Measurements from ENCODE around the gene CATSPER1. TPM values are rescaled to one million over a fixed set of nuclear protein-coding genes. Genes with fewer than 3 reads are reported as not detected.

The CATSPER1 gene
- total and polyA plus RNA-seq, 4 experiments from 2014 or later: not detected

DNA sequence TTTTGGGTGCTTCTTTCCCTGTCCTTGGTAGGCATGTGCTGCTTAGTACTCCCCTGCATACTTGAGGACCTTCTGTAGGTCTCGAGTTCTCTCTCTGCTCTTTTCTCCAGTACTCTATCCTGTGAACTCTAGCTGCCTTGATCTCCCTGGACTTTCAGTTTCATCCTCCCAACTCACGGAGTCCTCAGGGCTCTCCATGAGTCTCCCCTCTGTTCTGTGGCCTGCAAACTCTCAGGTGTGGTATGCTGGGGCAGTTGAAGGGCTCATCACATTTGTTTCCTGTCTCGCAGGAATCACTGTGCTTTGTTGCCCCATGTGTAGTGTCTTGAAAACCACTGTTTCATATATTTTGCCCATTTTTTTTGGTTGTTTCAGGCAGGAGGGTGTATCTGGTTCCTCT lies 40.5 kb upstream of the CATSPER1 start:
- POLR2A ChIA-PET (ENCODE audit: partially characterized antibody): interaction anchor here (1.1 to 8.3 kb wide), 2 partner anchors 14 to 222 kb away, joined by 3 to 214 read pairs; partner anchors contain the start of gene YIF1A
- peaks cover 26 to 53% (median 44%) of the 10 kb centered on the region in 4 donors for H3K4me1 Mint-ChIP-seq

DNA sequence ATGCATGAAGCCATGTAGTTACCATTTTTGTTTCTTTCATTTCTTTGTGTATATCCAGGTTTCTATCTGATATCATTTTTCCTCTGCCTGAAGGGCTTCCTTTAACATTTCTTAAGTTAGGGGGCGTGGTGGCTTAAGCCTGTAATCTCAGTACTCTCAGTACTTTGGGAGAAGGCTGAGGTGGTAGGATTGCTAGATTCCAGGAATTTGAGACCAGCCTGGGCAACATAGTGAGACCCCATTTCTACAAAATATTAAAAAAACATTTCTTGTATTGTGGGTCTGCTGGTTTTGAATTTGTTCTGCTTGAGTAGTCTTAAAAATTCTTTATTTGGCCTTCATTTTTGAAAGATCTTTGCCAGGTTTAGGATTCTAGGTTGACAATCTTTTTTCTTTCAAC lies 38.3 kb upstream of the CATSPER1 start:
- peak overlapping the region in 1 of 8 donors; percentile 9 for H3K4me3 Mint-ChIP-seq
- H3K4me1 Mint-ChIP-seq: peaks cover 22 to 48% (median 36%) of the 10 kb centered on the region in 4 donors
- H3K27ac Mint-ChIP-seq: peak overlapping the region in 1 of 7 donors; percentile 40
- peaks cover 0 to 5% (median 0%) of the 10 kb centered on the region in 8 donors for H3K9me3 Mint-ChIP-seq
- H3K27me3 ChIP-seq (ENCODE audit: insufficient read depth, low read length): no peaks in the 10 kb centered on the region
- peaks cover 24% of the 10 kb centered on the region for H3K4me1 ChIP-seq (ENCODE audit: insufficient read depth, low read length)
- no peak for DNase-seq
- peaks cover 72 to 93% of the 10 kb centered on the region in 2 donors for H3K36me3 Mint-ChIP-seq
- H3K27me3 Mint-ChIP-seq: no peaks in the 10 kb centered on the region
- ChIA-PET CTCF (ENCODE audit: partially characterized antibody) (interaction anchor here (8.0 to 14.8 kb wide), 4 partner anchors 11 to 70 kb away, joined by 104 to 231 read pairs (median 162); partner anchors contain the start of gene SF3B2), POLR2A (ENCODE audit: partially characterized antibody) (interaction anchor here (1.3 to 3.2 kb wide), 2 partner anchors 12 to 71 kb away, joined by 3 to 16 read pairs; partner anchors contain the start of gene SF3B2)
- no peak overlapping the region for H3K27ac ChIP-seq (ENCODE audit: low read depth, low read length)
- H3K4me3 ChIP-seq (ENCODE audit: low read length in 2 of 2): no peak overlapping the region
- H3K36me3 ChIP-seq (ENCODE audit: insufficient read depth, low read length): peaks cover 85% of the 10 kb centered on the region
- H3K9me3 ChIP-seq (ENCODE audit: control insufficient read depth in 1 of 2, low read length in 2 of 2): no peaks in the 10 kb centered on the region
- intact Hi-C loops (cut with micrococcal nuclease): no loop called here

More for the DNA sequence above, 40.5 kb upstream of the CATSPER1 start:
- H3K27me3 Mint-ChIP-seq: no peaks in the 10 kb centered on the region
- intact Hi-C loops (cut with micrococcal nuclease): no loop called here
- peaks cover 52 to 78% of the 10 kb centered on the region in 2 donors for H3K36me3 Mint-ChIP-seq
- peaks cover 32% of the 10 kb centered on the region for H3K4me1 ChIP-seq (ENCODE audit: insufficient read depth, low read length)
- CTCF ChIA-PET (ENCODE audit: partially characterized antibody): interaction anchor here (0.8 to 14.8 kb wide), 8 partner anchors 13 to 133 kb away, joined by 3 to 231 read pairs (median 55); partner anchors contain the start of gene SF3B2
- H3K4me3 ChIP-seq (ENCODE audit: low read length in 2 of 2): no peak overlapping the region
- no peak for DNase-seq
- H3K9me3 Mint-ChIP-seq: peaks cover 0 to 5% (median 0%) of the 10 kb centered on the region in 8 donors
- H3K27ac ChIP-seq (ENCODE audit: low read depth, low read length): no peak overlapping the region
- H3K27me3 ChIP-seq (ENCODE audit: insufficient read depth, low read length): no peaks in the 10 kb centered on the region
- peak overlapping the region in 1 of 8 donors; percentile 7 for H3K4me3 Mint-ChIP-seq
- no peaks in the 10 kb centered on the region for H3K9me3 ChIP-seq (ENCODE audit: control insufficient read depth in 1 of 2, low read length in 2 of 2)
- H3K36me3 ChIP-seq (ENCODE audit: insufficient read depth, low read length): peaks cover 63% of the 10 kb centered on the region
- peak overlapping the region; percentile 3 to 93 (median 85) for H3K27ac Mint-ChIP-seq

DNA sequence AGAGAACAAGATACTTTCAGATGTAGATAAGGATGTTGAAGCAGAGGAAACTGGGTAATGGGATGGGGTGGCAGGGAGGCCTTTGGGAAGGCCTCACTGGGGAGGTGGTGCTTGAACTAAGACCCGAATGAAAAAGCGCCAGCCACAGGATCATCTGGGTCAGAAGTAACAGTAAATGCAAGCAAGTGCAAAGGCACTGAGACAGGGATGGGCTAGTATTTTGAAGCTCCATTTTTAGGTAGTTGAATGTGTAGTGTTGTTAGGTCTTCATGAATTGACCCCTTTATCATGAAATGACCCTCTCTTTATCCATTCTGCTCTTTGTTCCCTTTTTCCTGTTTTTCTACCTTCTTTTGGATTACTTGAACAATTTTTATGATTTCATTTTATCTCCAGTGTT lies 37.6 kb upstream of the CATSPER1 start:
- Mint-ChIP-seq H3K4me1 (peaks cover 17 to 43% (median 31%) of the 10 kb centered on the region in 4 donors), H3K27ac (peak overlapping the region in 6 of 7 donors; percentile 40 to 79 (median 62)), H3K4me3 (no peak overlapping the region), H3K9me3 (peaks cover 0 to 5% (median 0%) of the 10 kb centered on the region in 8 donors), H3K36me3 (peaks cover 76 to 91% of the 10 kb centered on the region in 2 donors), H3K27me3 (no peaks in the 10 kb centered on the region)
- H3K4me1 ChIP-seq (ENCODE audit: insufficient read depth, low read length): peaks cover 17% of the 10 kb centered on the region
- ChIA-PET CTCF (ENCODE audit: partially characterized antibody) (interaction anchor here (8.0 to 14.8 kb wide), 4 partner anchors 10 to 70 kb away, joined by 104 to 231 read pairs (median 162); partner anchors contain the start of gene SF3B2), POLR2A (ENCODE audit: partially characterized antibody) (interaction anchor here (1.5 to 3.2 kb wide), 2 partner anchors 11 to 17 kb away, joined by 4 to 16 read pairs; partner anchors contain the start of gene SF3B2)
- H3K27me3 ChIP-seq (ENCODE audit: insufficient read depth, low read length): no peaks in the 10 kb centered on the region
- DNase-seq: no peak
- no peak overlapping the region for H3K4me3 ChIP-seq (ENCODE audit: low read length in 2 of 2)
- H3K9me3 ChIP-seq (ENCODE audit: control insufficient read depth in 1 of 2, low read length in 2 of 2): no peaks in the 10 kb centered on the region
- H3K27ac ChIP-seq (ENCODE audit: low read depth, low read length): no peak overlapping the region
- intact Hi-C loops (cut with micrococcal nuclease): no loop called here
- peaks cover 88% of the 10 kb centered on the region for H3K36me3 ChIP-seq (ENCODE audit: insufficient read depth, low read length)

DNA sequence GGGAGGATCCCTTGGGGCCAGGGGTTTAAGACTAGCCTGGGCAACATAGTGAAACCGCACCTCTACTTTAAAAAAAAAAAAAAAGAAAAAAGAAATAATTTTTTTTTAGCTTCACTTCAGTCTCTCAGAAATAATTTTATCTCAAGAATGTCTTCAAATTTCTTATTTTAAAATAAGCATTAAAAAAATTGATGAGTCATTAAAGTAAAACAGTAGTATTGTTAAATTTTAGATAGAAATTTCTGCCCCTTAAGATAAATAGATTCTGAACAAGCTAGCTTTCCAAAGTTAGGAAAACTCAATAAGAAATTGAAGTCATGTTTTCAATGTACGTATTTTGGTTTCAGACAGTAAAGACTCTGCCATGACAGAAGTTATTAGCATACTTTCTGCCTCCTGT lies 36.1 kb upstream of the CATSPER1 start:
- ChIA-PET CTCF (ENCODE audit: partially characterized antibody) (interaction anchor here (1.7 to 14.8 kb wide), 5 partner anchors 9 to 72 kb away, joined by 4 to 231 read pairs (median 146); partner anchors contain the start of gene SF3B2), POLR2A (ENCODE audit: partially characterized antibody) (interaction anchor here (1.5 to 3.2 kb wide), 2 partner anchors 10 to 19 kb away, joined by 4 to 16 read pairs; partner anchors contain the start of gene SF3B2)
- Histone ChIP-seq H3K27me3 (ENCODE audit: insufficient read depth, low read length) (no peaks in the 10 kb centered on the region), H3K4me3 (ENCODE audit: low read length in 2 of 2) (no peak overlapping the region), H3K36me3 (ENCODE audit: insufficient read depth, low read length) (peaks cover 86% of the 10 kb centered on the region), H3K27ac (ENCODE audit: low read depth, low read length) (no peak overlapping the region), H3K9me3 (ENCODE audit: control insufficient read depth in 1 of 2, low read length in 2 of 2) (no peaks in the 10 kb centered on the region), H3K4me1 (ENCODE audit: insufficient read depth, low read length) (peaks cover 6% of the 10 kb centered on the region)
- intact Hi-C loops (cut with micrococcal nuclease): no loop called here
- Mint-ChIP-seq H3K9me3 (peaks cover 0 to 5% (median 0%) of the 10 kb centered on the region in 8 donors), H3K4me3 (no peak overlapping the region), H3K27me3 (no peaks in the 10 kb centered on the region), H3K36me3 (peaks cover 81 to 87% of the 10 kb centered on the region in 2 donors), H3K27ac (peak overlapping the region in 3 of 7 donors; percentile 27 to 63 (median 40)), H3K4me1 (peaks cover 11 to 30% (median 22%) of the 10 kb centered on the region in 4 donors)
- no peak for DNase-seq

DNA sequence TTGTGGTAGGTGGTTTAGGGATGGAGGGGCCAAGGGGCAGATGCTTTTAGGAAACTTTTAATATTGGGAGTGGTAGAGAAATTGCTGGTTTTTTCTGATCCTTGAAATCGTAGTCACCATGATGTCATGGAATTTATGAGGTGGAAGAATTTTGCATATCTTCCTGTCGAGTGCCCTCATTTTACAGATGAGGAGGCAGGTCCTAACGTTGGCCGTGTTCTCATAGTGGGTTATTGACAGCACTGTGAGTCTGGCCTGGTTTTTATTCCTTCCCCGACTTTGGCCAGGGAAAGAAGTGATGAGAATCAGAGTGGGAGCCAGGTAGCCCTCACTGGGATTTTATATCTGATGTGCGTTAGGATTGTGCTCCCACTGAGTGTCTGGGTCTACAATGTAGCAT lies 35.0 kb upstream of the CATSPER1 start:
- Mint-ChIP-seq H3K27me3 (no peaks in the 10 kb centered on the region), H3K4me1 (peaks cover 7 to 25% (median 13%) of the 10 kb centered on the region in 4 donors), H3K9me3 (peaks cover 0 to 5% (median 0%) of the 10 kb centered on the region in 8 donors), H3K36me3 (peaks cover 81 to 87% of the 10 kb centered on the region in 2 donors), H3K27ac (peak overlapping the region in 5 of 7 donors; percentile 40 to 73 (median 62)), H3K4me3 (no peak overlapping the region)
- peaks cover 84% of the 10 kb centered on the region for H3K36me3 ChIP-seq (ENCODE audit: insufficient read depth, low read length)
- H3K4me1 ChIP-seq (ENCODE audit: insufficient read depth, low read length): no peaks in the 10 kb centered on the region
- CTCF ChIA-PET (ENCODE audit: partially characterized antibody): interaction anchor here (11.2 kb wide), 1 partner anchor 73 kb away, joined by 178 read pairs; no protein-coding TSS in a partner anchor
- POLR2A ChIA-PET (ENCODE audit: partially characterized antibody): no interaction called here
- intact Hi-C loops (cut with micrococcal nuclease): no loop called here
- H3K4me3 ChIP-seq (ENCODE audit: low read length in 2 of 2): no peak overlapping the region
- no peak overlapping the region for H3K27ac ChIP-seq (ENCODE audit: low read depth, low read length)
- no peaks in the 10 kb centered on the region for H3K27me3 ChIP-seq (ENCODE audit: insufficient read depth, low read length)
- no peak for DNase-seq
- no peaks in the 10 kb centered on the region for H3K9me3 ChIP-seq (ENCODE audit: control insufficient read depth in 1 of 2, low read length in 2 of 2)

DNA sequence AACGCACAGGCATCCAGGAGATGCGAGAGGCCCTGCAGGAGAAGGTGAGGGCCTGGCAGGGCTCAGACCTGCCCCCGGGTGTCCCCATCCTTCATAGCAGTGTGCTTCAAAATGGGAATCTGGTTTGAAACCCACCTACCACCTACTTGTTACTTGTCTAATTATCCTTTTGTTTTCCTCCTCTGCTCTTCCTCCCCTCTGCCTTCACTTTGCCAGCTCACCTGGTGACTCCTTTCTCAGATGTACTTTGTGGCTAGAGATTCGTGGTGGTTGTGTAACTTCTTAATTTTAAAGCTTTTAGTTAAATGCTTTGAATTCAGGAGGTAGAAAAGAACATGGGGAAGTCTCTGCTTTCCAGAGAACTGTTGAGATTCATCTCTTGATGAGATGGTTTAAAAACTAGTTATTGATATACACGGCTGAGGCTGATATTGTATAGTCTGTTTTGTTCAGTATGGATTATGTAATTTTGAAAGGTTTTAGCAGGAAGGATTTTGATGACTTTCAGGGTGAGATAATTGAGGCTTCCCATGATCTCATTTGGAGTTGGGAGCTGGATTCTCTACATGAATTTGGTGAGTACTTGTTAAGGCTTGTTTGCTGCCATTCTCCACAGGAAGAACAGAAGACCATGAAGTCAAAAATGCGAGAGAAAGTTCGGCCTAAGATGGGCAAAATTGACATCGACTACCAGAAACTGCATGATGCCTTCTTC lies 33.8 kb upstream of the CATSPER1 start:
- intact Hi-C loops (cut with micrococcal nuclease): no loop called here
- Mint-ChIP-seq H3K36me3 (peaks cover 82 to 91% of the 10 kb centered on the region in 2 donors), H3K9me3 (peaks cover 0 to 2% (median 0%) of the 10 kb centered on the region in 8 donors), H3K4me3 (no peak overlapping the region), H3K27me3 (no peaks in the 10 kb centered on the region), H3K27ac (peak overlapping the region in 4 of 7 donors; percentile 6 to 87 (median 66)), H3K4me1 (peaks cover 5 to 25% (median 10%) of the 10 kb centered on the region in 4 donors)
- Histone ChIP-seq H3K27me3 (ENCODE audit: insufficient read depth, low read length) (no peaks in the 10 kb centered on the region), H3K27ac (ENCODE audit: low read depth, low read length) (no peak overlapping the region), H3K4me1 (ENCODE audit: insufficient read depth, low read length) (no peaks in the 10 kb centered on the region), H3K4me3 (ENCODE audit: low read length in 2 of 2) (no peak overlapping the region), H3K9me3 (ENCODE audit: control insufficient read depth in 1 of 2, low read length in 2 of 2) (no peaks in the 10 kb centered on the region), H3K36me3 (ENCODE audit: insufficient read depth, low read length) (peaks cover 87% of the 10 kb centered on the region)
- no peak for DNase-seq
- POLR2A ChIA-PET (ENCODE audit: partially characterized antibody): interaction anchor here (0.5 to 3.9 kb wide), 4 partner anchors 10 to 175 kb away, joined by 3 to 19 read pairs (median 3); partner anchors contain the start of gene PACS1
- CTCF ChIA-PET (ENCODE audit: partially characterized antibody): interaction anchor here (1.1 to 2.8 kb wide), 3 partner anchors 8 to 73 kb away, joined by 3 to 25 read pairs (median 9); no protein-coding TSS in a partner anchor
